HFFc6 (cell line): Measurements from ENCODE around the gene ATE1. TPM values are rescaled to one million over a fixed set of nuclear protein-coding genes. Genes with fewer than 3 reads are reported as not detected.
"Not testable (repeated sequence)": the region's sequence is repeated elsewhere in the genome, so short reads cannot be mapped to it uniquely, and the experiment has no call there.

Experiments
- DNase-seq: peaks from one replicate; pipeline ENCODE4 v3.0.0-alpha.2; 2018
- H3K27ac Mint-ChIP-seq: 2 replicates; pipeline ENCODE4 v1.8.0; 2020; ENCODE audit warnings: mild to moderate bottlenecking, mixed read lengths
- H3K27me3 Mint-ChIP-seq: 2 replicates; pipeline ENCODE4 v1.8.0; 2021; ENCODE audit warnings: mild to moderate bottlenecking, moderate library complexity, mixed read lengths; ENCODE audit not compliant: insufficient read depth
- H3K36me3 Mint-ChIP-seq: 2 replicates; pipeline ENCODE4 v1.8.0; 2021; ENCODE audit warnings: low read depth, mixed read lengths
- H3K4me1 Mint-ChIP-seq: 2 replicates; pipeline ENCODE4 v1.8.0; 2020; ENCODE audit warnings: low read depth, mixed read lengths
- H3K4me3 Mint-ChIP-seq: 2 replicates; pipeline ENCODE4 v1.8.0; 2020; ENCODE audit warnings: mild to moderate bottlenecking, moderate library complexity, mixed read lengths
- H3K9me3 Mint-ChIP-seq: 2 replicates; pipeline ENCODE4 v1.8.0; 2020; ENCODE audit warnings: mild to moderate bottlenecking, mixed read lengths
- CTCF ChIP-seq: fragments of 200-600 bp; sonication (generic); IDR thresholded peaks from 2 replicates; pipeline ENCODE4 v1.5.0; 2021; ENCODE audit warnings: antibody characterized with exemption, mild to moderate bottlenecking
- total RNA-seq, 6 experiments: library from RNA; stranded (reverse); fragmentation: NEBNext Ultra II Directional; extraction: Animal tissue kit (Norgen Biotek cat#: 25700); gene quantifications; 2 replicates in 1 of 6; 3 replicates in 5 of 6; pipeline ENCODE4 v1.2.3, GENCODE V29; 2021

ATE1 gene
- total RNA-seq, 6 experiments from 2014 or later, result 19.4 to 25.2 (median 21.0) TPM

GRCh38 chr10:121702351-121703320, 225.2 kb downstream of the ATE1 start:
- Mint-ChIP-seq H3K9me3 (peaks cover 10% of the 10 kb centered on the region), H3K4me1 (peaks cover 24% of the 10 kb centered on the region), H3K36me3 (no peaks in the 10 kb centered on the region; the same call in 1 of the 2 replicates), H3K27me3 (peaks cover 5% of the 10 kb centered on the region), H3K4me3 (peak overlapping the region; percentile 81), H3K27ac (peak overlapping the region; percentile 76)
- peak; percentile 77 for DNase-seq
- no peak for TF ChIP-seq CTCF

- TF ChIP-seq CTCF, result no peak
- Mint-ChIP-seq H3K36me3 (no peaks in the 10 kb centered on the region), H3K4me1 (peaks cover 24% of the 10 kb centered on the region), H3K4me3 (no peak overlapping the region), H3K27ac (no peak overlapping the region), H3K9me3 (peaks cover 10% of the 10 kb centered on the region), H3K27me3 (peaks cover 3% of the 10 kb centered on the region; the same call in 1 of the 2 replicates)
- no peak for DNase-seq
These were observed 227.4 kb downstream of the ATE1 start for GRCh38 chr10:121700416-121700815.

GRCh38 chr10:121699703-121700102, 228.1 kb downstream of the ATE1 start:
- DNase-seq, H3K27me3 Mint-ChIP-seq, H3K4me3 Mint-ChIP-seq, H3K36me3 Mint-ChIP-seq, H3K9me3 Mint-ChIP-seq, H3K27ac Mint-ChIP-seq: not testable (repeated sequence)
- H3K4me1 Mint-ChIP-seq, result peaks cover 24% of the 10 kb centered on the region

GRCh38 chr10:121698902-121699301, 228.9 kb downstream of the ATE1 start:
- no peak overlapping the region for H3K27ac Mint-ChIP-seq
- peaks cover 8% of the 10 kb centered on the region for H3K27me3 Mint-ChIP-seq
- H3K4me1 Mint-ChIP-seq, result peaks cover 22% of the 10 kb centered on the region
- no peak overlapping the region for H3K4me3 Mint-ChIP-seq
- DNase-seq, result no peak
- no peaks in the 10 kb centered on the region for H3K36me3 Mint-ChIP-seq
- TF ChIP-seq CTCF, result no peak
- H3K9me3 Mint-ChIP-seq, result peaks cover 10% of the 10 kb centered on the region

- TF ChIP-seq CTCF, result no peak
- DNase-seq, result no peak
- Mint-ChIP-seq H3K36me3 (no peaks in the 10 kb centered on the region), H3K4me1 (peaks cover 17% of the 10 kb centered on the region), H3K27me3 (peaks cover 8% of the 10 kb centered on the region), H3K27ac (no peak overlapping the region), H3K4me3 (no peak overlapping the region), H3K9me3 (peaks cover 10% of the 10 kb centered on the region)
These were observed 229.5 kb downstream of the ATE1 start for GRCh38 chr10:121698336-121698735.

GRCh38 chr10:121696854-121697253, 231.0 kb downstream of the ATE1 start:
- no peak overlapping the region for H3K4me3 Mint-ChIP-seq
- peaks cover 10% of the 10 kb centered on the region for H3K9me3 Mint-ChIP-seq
- no peak overlapping the region for H3K27ac Mint-ChIP-seq
- TF ChIP-seq CTCF, result peak; percentile 72
- no peaks in the 10 kb centered on the region for H3K36me3 Mint-ChIP-seq
- peaks cover 2% of the 10 kb centered on the region for H3K4me1 Mint-ChIP-seq
- H3K27me3 Mint-ChIP-seq, result peaks cover 5% of the 10 kb centered on the region
- no peak for DNase-seq
